Neural cell (in vitro differentiated cells): ENCODE results near the gene CRMP1. TPM values are rescaled to one million over a fixed set of nuclear protein-coding genes. Genes with fewer than 3 reads are reported as not detected.

Source experiments
- H2AFZ ChIP-seq: fragments of 200-600, 300-800 bp; sonication (generic), shearing (Covaris generic); 2 replicates; pipeline ENCODE4 v1.6.0; 2014; ENCODE audit warnings: low read depth, mild to moderate bottlenecking, antibody characterized with exemption, low read length, moderate library complexity
- H3F3A ChIP-seq: fragments of 200-600 bp; shearing (Covaris generic); 2 replicates; pipeline ENCODE4 v1.6.1; 2016; ENCODE audit warnings: mild to moderate bottlenecking, moderate library complexity, mixed read lengths, antibody characterized with exemption, low read length; ENCODE audit not compliant: insufficient read depth, poor library complexity, severe bottlenecking
- H3K27ac ChIP-seq: fragments of 200-600, 300-800 bp; sonication (generic), shearing (Covaris generic); 2 replicates; pipeline ENCODE4 v1.5.1; 2014; ENCODE audit warnings: mild to moderate bottlenecking, low read length, moderate library complexity
- H3K27me3 ChIP-seq: fragments of 300-800, 200-600 bp; sonication (generic), shearing (Covaris generic); 2 replicates; pipeline ENCODE4 v1.6.0; 2014; ENCODE audit warnings: mild to moderate bottlenecking, low read depth, low read length, moderate library complexity; ENCODE audit not compliant: insufficient read depth
- H3K36me3 ChIP-seq: fragments of 300-800, 200-600 bp; sonication (generic), shearing (Covaris generic); 2 replicates; pipeline ENCODE4 v1.5.1; 2014; ENCODE audit warnings: mild to moderate bottlenecking, antibody characterized with exemption, low read length, moderate library complexity; ENCODE audit not compliant: insufficient read depth
- H3K4me2 ChIP-seq: fragments of 300-800, 200-600 bp; sonication (generic), shearing (Covaris generic); 2 replicates; pipeline ENCODE4 v1.6.0; 2014; ENCODE audit warnings: mild to moderate bottlenecking, low read length
- H3K4me3 ChIP-seq: fragments of 300-800, 200-600 bp; sonication (generic), shearing (Covaris generic); 2 replicates; pipeline ENCODE4 v1.5.1; 2014; ENCODE audit warnings: mild to moderate bottlenecking, low read length, moderate library complexity
- H3K79me2 ChIP-seq: fragments of 200-600 bp; shearing (Covaris generic); replicated peaks from 2 replicates; pipeline ENCODE4 v1.6.0; 2014; ENCODE audit warnings: mild to moderate bottlenecking, low read length, moderate library complexity; ENCODE audit not compliant: insufficient read depth
- H3K9ac ChIP-seq: fragments of 300-800, 200-600 bp; sonication (generic), shearing (Covaris generic); 2 replicates; pipeline ENCODE4 v1.6.1; 2016; ENCODE audit warnings: mild to moderate bottlenecking, low read length, mixed read lengths
- H3K9me2 ChIP-seq: fragments of 200-600 bp; shearing (Covaris generic); 2 replicates; pipeline ENCODE4 v1.6.1; 2016; ENCODE audit warnings: mild to moderate bottlenecking, low read length, mixed read lengths; ENCODE audit not compliant: insufficient read depth
- H3K9me3 ChIP-seq: fragments of 200-600, 300-800 bp; sonication (generic), shearing (Covaris generic); 2 replicates; pipeline ENCODE4 v1.6.1; 2016; ENCODE audit warnings: mild to moderate bottlenecking, mixed run types, low read length, moderate library complexity, mixed read lengths
- H4K20me1 ChIP-seq: fragments of 200-600 bp; shearing (Covaris generic); 2 replicates; pipeline ENCODE4 v1.6.1; 2016; ENCODE audit warnings: mild to moderate bottlenecking, mixed run types; ENCODE audit not compliant: insufficient read depth
- CTCF ChIP-seq: fragments of 450-650 bp; IDR thresholded peaks from 2 replicates; pipeline ENCODE4 v1.5.1; 2014; ENCODE audit warnings: antibody characterized with exemption, mild to moderate bottlenecking, moderate library complexity; ENCODE audit not compliant: poor library complexity, severe bottlenecking
- EP300 ChIP-seq: fragments of 450-650 bp; conservative IDR thresholded peaks from 2 replicates; pipeline ENCODE4 v1.6.1; 2014; ENCODE audit warnings: antibody characterized with exemption, mild to moderate bottlenecking, moderate library complexity; ENCODE audit not compliant: poor library complexity, severe bottlenecking
- EZH2 ChIP-seq: fragments of 200-600, 300-800 bp; shearing (Covaris generic), sonication (generic); IDR thresholded peaks from 2 replicates; pipeline ENCODE4 v1.6.1; 2014; ENCODE audit warnings: antibody characterized with exemption, low read length, borderline replicate concordance, mild to moderate bottlenecking; ENCODE audit not compliant: insufficient read depth, poor library complexity, severe bottlenecking
- MXI1 ChIP-seq: fragments of 450-650 bp; conservative IDR thresholded peaks from 2 replicates; pipeline ENCODE4 v1.6.1; 2014; ENCODE audit warnings: antibody characterized with exemption, mild to moderate bottlenecking; ENCODE audit not compliant: poor library complexity, severe bottlenecking
- POLR2AphosphoS5 ChIP-seq: IDR thresholded peaks from 2 replicates; pipeline ENCODE4 v1.6.1; 2012
- RAD21 ChIP-seq: fragments of 450-650 bp; conservative IDR thresholded peaks from 2 replicates; pipeline ENCODE4 v1.6.1; 2014; ENCODE audit warnings: antibody characterized with exemption, mild to moderate bottlenecking, moderate library complexity
- REST ChIP-seq: IDR thresholded peaks from 2 replicates; pipeline ENCODE4 v1.6.1; 2012; ENCODE audit warnings: borderline replicate concordance
- SMC3 ChIP-seq: fragments of 450-650 bp; conservative IDR thresholded peaks from 2 replicates; pipeline ENCODE4 v1.6.1; 2014; ENCODE audit warnings: antibody characterized with exemption, mild to moderate bottlenecking, moderate library complexity; ENCODE audit not compliant: poor library complexity
- TAF1 ChIP-seq: IDR thresholded peaks from 2 replicates; pipeline ENCODE4 v1.6.1; 2012; ENCODE audit warnings: low read depth
- polyA plus RNA-seq: library from polyadenylated mRNA; depleted of rRNA; stranded (reverse); fragments of >200 nt; gene quantifications from 2 replicates; pipeline ENCODE4 v1.2.3, GENCODE V29; 2014

The CRMP1 gene
- polyA plus RNA-seq, 1 donor from 2014 or later: 642 TPM

- TF ChIP-seq RAD21 (no peak), TAF1 (no peak), REST (no peak), MXI1 (no peak), CTCF (no peak), SMC3 (no peak), EZH2 (no peak), POLR2AphosphoS5 (no peak), EP300 (no peak)
- Histone ChIP-seq H3F3A (no peaks in the 10 kb centered on the region), H3K36me3 (no peaks in the 10 kb centered on the region)
These were observed 90.3 kb downstream of the CRMP1 start for GRCh38 chr4:5802565-5802964.

GRCh38 chr4:5801696-5802095 lies 91.2 kb downstream of the CRMP1 start:
- H3F3A ChIP-seq: no peaks in the 10 kb centered on the region
- H3K36me3 ChIP-seq: no peaks in the 10 kb centered on the region

More at GRCh38 chr4:5802565-5802964, 90.3 kb downstream of the CRMP1 start:
- Histone ChIP-seq H3K9me3 (no peaks in the 10 kb centered on the region), H3K9me2 (no peaks in the 10 kb centered on the region), H3K79me2 (no peaks in the 10 kb centered on the region), H3K27ac (no peak overlapping the region), H2AFZ (no peak overlapping the region), H3K27me3 (no peaks in the 10 kb centered on the region), H3K4me3 (no peak overlapping the region), H4K20me1 (no peaks in the 10 kb centered on the region), H3K9ac (no peak overlapping the region), H3K4me2 (no peak overlapping the region)

GRCh38 chr4:5800496-5800895 lies 92.4 kb downstream of the CRMP1 start:
- H3K9ac ChIP-seq: no peak overlapping the region
- H4K20me1 ChIP-seq: no peaks in the 10 kb centered on the region
- no peaks in the 10 kb centered on the region for H3K79me2 ChIP-seq
- no peaks in the 10 kb centered on the region for H3F3A ChIP-seq
- H3K4me3 ChIP-seq: no peak overlapping the region
- no peak overlapping the region for H2AFZ ChIP-seq
- no peaks in the 10 kb centered on the region for H3K9me2 ChIP-seq
- H3K27ac ChIP-seq: no peak overlapping the region
- H3K36me3 ChIP-seq: no peaks in the 10 kb centered on the region
- no peak for TF ChIP-seq TAF1
- no peak for TF ChIP-seq REST
- TF ChIP-seq SMC3: no peak
- TF ChIP-seq CTCF: no peak
- TF ChIP-seq EZH2: no peak
- no peak for TF ChIP-seq RAD21
- no peak for TF ChIP-seq EP300
- no peak for TF ChIP-seq POLR2AphosphoS5
- no peak for TF ChIP-seq MXI1
- no peak overlapping the region for H3K4me2 ChIP-seq
- no peaks in the 10 kb centered on the region for H3K9me3 ChIP-seq
- H3K27me3 ChIP-seq: no peaks in the 10 kb centered on the region

More at GRCh38 chr4:5801696-5802095, 91.2 kb downstream of the CRMP1 start:
- Histone ChIP-seq H3K27ac (no peak overlapping the region), H3K27me3 (no peaks in the 10 kb centered on the region), H3K79me2 (no peaks in the 10 kb centered on the region), H3K4me3 (no peak overlapping the region), H3K9me3 (no peaks in the 10 kb centered on the region), H3K9me2 (no peaks in the 10 kb centered on the region), H3K4me2 (no peak overlapping the region), H4K20me1 (no peaks in the 10 kb centered on the region), H2AFZ (no peak overlapping the region), H3K9ac (no peak overlapping the region)
- TF ChIP-seq MXI1: no peak
- no peak for TF ChIP-seq RAD21
- no peak for TF ChIP-seq SMC3
- TF ChIP-seq EZH2: no peak
